Upper lobe of right lung (tissue), 1 donor: ENCODE results near the gene ULBP2. TPM values are rescaled to one million over a fixed set of nuclear protein-coding genes. Genes with fewer than 3 reads are reported as not detected.
"Not testable (repeated sequence)": the region's sequence is repeated elsewhere in the genome, so short reads cannot be mapped to it uniquely, and the experiment has no call there.

Source experiments
- ATAC-seq: fragments of 200-7000 bp; cut with Tn5 transposase; one replicate; pipeline ENCODE4 v1.9.1; 2020; ENCODE audit warnings: mild to moderate bottlenecking, moderate library complexity
- DNase-seq: peaks from one replicate; pipeline ENCODE4 v3.0.0-alpha.2; 2020
- H3K27ac ChIP-seq: fragments of 200-600 bp; one replicate; pipeline ENCODE4 v1.8.0; 2022
- H3K27me3 ChIP-seq: fragments of 200-600 bp; one replicate; pipeline ENCODE4 v1.8.0; 2022; ENCODE audit warnings: mild to moderate bottlenecking
- H3K36me3 ChIP-seq: fragments of 200-600 bp; one replicate; pipeline ENCODE4 v1.8.0; 2022
- H3K4me1 ChIP-seq: fragments of 200-600 bp; one replicate; pipeline ENCODE4 v1.8.0; 2022
- H3K4me3 ChIP-seq: fragments of 200-600 bp; one replicate; pipeline ENCODE4 v1.8.0; 2022; ENCODE audit warnings: mild to moderate bottlenecking
- H3K9me3 ChIP-seq: fragments of 200-600 bp; one replicate; pipeline ENCODE4 v1.8.0; 2022
- intact Hi-C: fragments of 100-400 bp; cut with DNase I; formaldehyde crosslinking; loops from one replicate; pipeline ENCODE4 v1.11.0; 2022
- total RNA-seq: library from RNA; stranded (reverse); fragmentation: NEBNext Ultra II Directional; extraction: Animal tissue kit (Norgen Biotek cat#: 25700); gene quantifications from one replicate; pipeline ENCODE4 v1.2.1, GENCODE V29; 2021
- TF ChIP-seq, protein P1 (sequence below): fragments of 200-600 bp; IDR thresholded peaks from one replicate; pipeline ENCODE4 v1.8.0; 2022; ENCODE audit warnings: antibody characterized with exemption
- donor health status: DM: no; HTN: yes; CAD: no; lungs with severe emphysema.

Gene ULBP2
- total RNA-seq, 1 donor from 2014 or later: 2.3 TPM

- ATAC-seq, H3K4me3 ChIP-seq, H3K4me1 ChIP-seq, H3K9me3 ChIP-seq, intact Hi-C loops, DNase-seq, H3K27ac ChIP-seq, H3K36me3 ChIP-seq: not testable (repeated sequence)
- peaks cover 88% of the 10 kb centered on the region for H3K27me3 ChIP-seq
Measured at GRCh38 chr6:149955654-149956317, 14.0 kb downstream of the ULBP2 start.

DNA sequence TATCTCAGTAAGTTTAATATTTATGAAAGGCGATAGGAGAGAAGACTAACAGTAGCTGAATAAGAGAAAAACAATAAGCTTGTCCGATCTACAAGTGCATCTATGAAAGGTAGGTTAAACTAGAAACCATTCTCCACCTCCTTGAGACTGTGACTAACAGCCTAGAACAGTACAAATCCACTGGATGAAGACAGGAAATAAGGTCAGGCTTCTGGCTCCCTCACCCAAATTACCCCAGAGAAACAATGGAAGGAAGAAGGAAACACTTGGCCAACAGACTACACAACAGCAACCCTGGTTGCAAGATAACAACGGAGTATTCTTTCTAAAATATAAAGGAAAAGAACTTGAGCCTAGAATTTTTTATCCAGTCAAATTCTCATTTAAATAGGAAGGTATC, 16.3 kb downstream of the ULBP2 start:
- H3K27ac ChIP-seq, H3K4me1 ChIP-seq, DNase-seq, ATAC-seq, H3K4me3 ChIP-seq, intact Hi-C loops, H3K9me3 ChIP-seq, H3K36me3 ChIP-seq: not testable (repeated sequence)
- H3K27me3 ChIP-seq: peaks cover 83% of the 10 kb centered on the region

GRCh38 chr6:149959806-149960205, 18.0 kb downstream of the ULBP2 start:
- H3K4me3 ChIP-seq, DNase-seq, ATAC-seq, H3K36me3 ChIP-seq, H3K27ac ChIP-seq, intact Hi-C loops, H3K9me3 ChIP-seq: not testable (repeated sequence)
- peaks cover 11% of the 10 kb centered on the region for H3K4me1 ChIP-seq
- peaks cover 82% of the 10 kb centered on the region for H3K27me3 ChIP-seq

GRCh38 chr6:149960488-149960887, 18.7 kb downstream of the ULBP2 start:
- no peak overlapping the region for H3K27ac ChIP-seq
- no peak overlapping the region for H3K4me3 ChIP-seq
- ATAC-seq (no peak), DNase-seq (no peak)
- peaks cover 82% of the 10 kb centered on the region for H3K27me3 ChIP-seq
- TF ChIP-seq, protein P1, sequence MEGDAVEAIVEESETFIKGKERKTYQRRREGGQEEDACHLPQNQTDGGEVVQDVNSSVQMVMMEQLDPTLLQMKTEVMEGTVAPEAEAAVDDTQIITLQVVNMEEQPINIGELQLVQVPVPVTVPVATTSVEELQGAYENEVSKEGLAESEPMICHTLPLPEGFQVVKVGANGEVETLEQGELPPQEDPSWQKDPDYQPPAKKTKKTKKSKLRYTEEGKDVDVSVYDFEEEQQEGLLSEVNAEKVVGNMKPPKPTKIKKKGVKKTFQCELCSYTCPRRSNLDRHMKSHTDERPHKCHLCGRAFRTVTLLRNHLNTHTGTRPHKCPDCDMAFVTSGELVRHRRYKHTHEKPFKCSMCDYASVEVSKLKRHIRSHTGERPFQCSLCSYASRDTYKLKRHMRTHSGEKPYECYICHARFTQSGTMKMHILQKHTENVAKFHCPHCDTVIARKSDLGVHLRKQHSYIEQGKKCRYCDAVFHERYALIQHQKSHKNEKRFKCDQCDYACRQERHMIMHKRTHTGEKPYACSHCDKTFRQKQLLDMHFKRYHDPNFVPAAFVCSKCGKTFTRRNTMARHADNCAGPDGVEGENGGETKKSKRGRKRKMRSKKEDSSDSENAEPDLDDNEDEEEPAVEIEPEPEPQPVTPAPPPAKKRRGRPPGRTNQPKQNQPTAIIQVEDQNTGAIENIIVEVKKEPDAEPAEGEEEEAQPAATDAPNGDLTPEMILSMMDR: no peak
- no peaks in the 10 kb centered on the region for H3K36me3 ChIP-seq
- no peaks in the 10 kb centered on the region for H3K9me3 ChIP-seq
- peaks cover 13% of the 10 kb centered on the region for H3K4me1 ChIP-seq
- intact Hi-C loops: no loop called here

GRCh38 chr6:149961728-149962425, 20.1 kb downstream of the ULBP2 start:
- TF ChIP-seq, protein P1: no peak
- Histone ChIP-seq H3K4me3 (no peak overlapping the region), H3K27me3 (peaks cover 80% of the 10 kb centered on the region), H3K9me3 (no peaks in the 10 kb centered on the region), H3K4me1 (peaks cover 13% of the 10 kb centered on the region), H3K27ac (no peak overlapping the region), H3K36me3 (no peaks in the 10 kb centered on the region)
- no peak for ATAC-seq
- intact Hi-C loops: no loop called here
- DNase-seq: no peak

DNA sequence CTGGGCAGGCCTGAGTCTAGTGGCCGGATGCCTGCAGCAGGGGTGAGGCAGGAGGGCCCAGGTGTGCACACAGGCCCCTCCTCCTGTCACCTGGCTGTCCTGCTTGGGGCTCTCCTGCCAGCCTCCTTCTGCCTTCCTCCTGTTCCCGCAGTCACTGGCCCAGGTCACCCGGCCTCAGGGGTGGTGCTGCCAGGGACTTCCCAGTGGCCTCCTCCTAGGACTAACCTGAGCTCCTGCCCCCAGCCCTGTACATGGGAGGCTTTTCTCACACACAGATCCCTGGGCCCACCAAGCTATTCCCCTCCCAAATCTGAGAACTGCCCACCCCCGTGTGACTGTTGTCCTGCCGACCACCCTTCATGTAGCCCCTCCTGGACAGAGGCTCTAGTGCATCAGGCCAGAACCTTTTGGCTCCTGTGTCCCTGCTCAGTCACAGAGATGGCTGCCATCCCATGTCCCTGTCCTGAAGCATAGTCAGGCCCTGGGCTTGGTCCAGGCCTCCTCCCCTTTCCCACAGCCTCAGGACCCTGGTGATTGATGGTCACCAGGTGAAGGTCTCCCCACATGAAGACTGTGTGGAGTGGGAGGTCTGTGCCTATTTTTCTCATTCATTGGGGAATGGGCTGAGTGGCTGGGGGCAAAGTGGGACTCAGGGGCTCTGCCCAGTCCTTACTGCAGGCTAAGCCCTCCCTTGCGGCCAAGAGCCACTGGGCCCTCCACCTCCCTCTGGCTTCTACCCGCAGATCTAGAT, 20.8 kb downstream of the ULBP2 start:
- Histone ChIP-seq H3K36me3 (no peaks in the 10 kb centered on the region), H3K9me3 (no peaks in the 10 kb centered on the region), H3K4me1 (peaks cover 13% of the 10 kb centered on the region), H3K27me3 (peaks cover 72% of the 10 kb centered on the region), H3K27ac (no peak overlapping the region), H3K4me3 (peak overlapping the region; percentile 61)
- ATAC-seq (no peak), DNase-seq (no peak)
- TF ChIP-seq, protein P1: no peak
- intact Hi-C loops: no loop called here

GRCh38 chr6:149963212-149963461, 21.3 kb downstream of the ULBP2 start:
- intact Hi-C loops: no loop called here

More at GRCh38 chr6:149963212-149963461, 21.3 kb downstream of the ULBP2 start:
- Histone ChIP-seq H3K4me3 (peak overlapping the region; percentile 61), H3K4me1 (peaks cover 13% of the 10 kb centered on the region), H3K9me3 (no peaks in the 10 kb centered on the region), H3K36me3 (no peaks in the 10 kb centered on the region), H3K27me3 (peaks cover 67% of the 10 kb centered on the region), H3K27ac (no peak overlapping the region)
- peak; percentile 1 for ATAC-seq
- TF ChIP-seq, protein P1: no peak
- DNase-seq: no peak
